IMR-90 (cell line): Measurements from ENCODE around the gene MED13. TPM values are rescaled to one million over a fixed set of nuclear protein-coding genes. Genes with fewer than 3 reads are reported as not detected.

ENCODE experiments used
- ATAC-seq: fragments of 200-7000 bp; cut with Tn5 transposase; 2 replicates; pipeline ENCODE4 v1.9.1; 2020; ENCODE audit warnings: low read depth, mild to moderate bottlenecking, moderate library complexity
- BruUV-seq: library from RNA; stranded (reverse); fragments of 400-500 nt; replicated peaks from 2 replicates; lab custom pipeline; 2021; lab: Mats Ljungman, UMichigan
- CTCF ChIA-PET: fragments of 300-600 bp; formaldehyde crosslinking; extraction: SDS; loops from one replicate; lab custom pipeline; 2021; ENCODE audit warnings: antibody characterized with exemption; lab: Yijun Ruan, JAX
- POLR2A ChIA-PET: fragments of 300-600 bp; sonication (Branson Sonifier 250); formaldehyde crosslinking; loops from one replicate; lab custom pipeline; 2022; ENCODE audit warnings: antibody characterized with exemption; ENCODE audit not compliant: unreplicated experiment; lab: Charles Lee
- DNase-seq: peaks from one replicate; pipeline ENCODE4 v3.0.0; 2013
- H2AFZ ChIP-seq: replicated peaks from 2 replicates; pipeline ENCODE3; 2013; ENCODE audit warnings: low read length, mild to moderate bottlenecking; ENCODE audit not compliant: poor library complexity
- H2AK5ac ChIP-seq: 2 replicates; pipeline ENCODE4 v1.6.1; 2013; ENCODE audit warnings: low read depth, low read length, inconsistent platforms
- H2AK9ac ChIP-seq: replicated peaks from 2 replicates; pipeline ENCODE3; 2013; ENCODE audit warnings: mild to moderate bottlenecking, low read depth, low read length, moderate library complexity; ENCODE audit not compliant: poor library complexity
- H2BK120ac ChIP-seq: 2 replicates; pipeline ENCODE4 v1.6.1; 2013; ENCODE audit warnings: low read depth, low read length, inconsistent platforms
- H2BK15ac ChIP-seq: 3 replicates; pipeline ENCODE4 v1.6.1; 2013; ENCODE audit warnings: low read depth, low read length, inconsistent platforms
- H2BK20ac ChIP-seq: 2 replicates; pipeline ENCODE4 v1.6.1; 2013; ENCODE audit warnings: low read depth, mild to moderate bottlenecking, inconsistent platforms, low read length, moderate library complexity
- H2BK5ac ChIP-seq: 2 replicates; pipeline ENCODE4 v1.6.1; 2013; ENCODE audit warnings: mild to moderate bottlenecking, low read depth, low read length, inconsistent platforms; ENCODE audit not compliant: poor library complexity, severe bottlenecking
- H3K14ac ChIP-seq: replicated peaks from 2 replicates; pipeline ENCODE4 v1.6.1; 2013; ENCODE audit warnings: low read depth, low read length, inconsistent platforms
- H3K18ac ChIP-seq: 2 replicates; pipeline ENCODE4 v1.6.1; 2013; ENCODE audit warnings: low read depth, low read length, control low read depth
- H3K23ac ChIP-seq: 2 replicates; pipeline ENCODE4 v1.6.1; 2013; ENCODE audit warnings: low read depth, low read length, inconsistent platforms
- H3K27ac ChIP-seq: 2 replicates; pipeline ENCODE4 v1.5.1; 2013; ENCODE audit warnings: mild to moderate bottlenecking, control low read depth, low read length; ENCODE audit not compliant: insufficient read depth
- H3K27me3 ChIP-seq: 2 replicates; pipeline ENCODE4 v1.6.1; 2013; ENCODE audit warnings: low read length; ENCODE audit not compliant: control insufficient read depth, insufficient read depth
- H3K36me3 ChIP-seq: 2 replicates; pipeline ENCODE4 v1.6.1; 2013; ENCODE audit warnings: low read length, mixed read lengths; ENCODE audit not compliant: control insufficient read depth, insufficient read depth
- H3K4ac ChIP-seq: 2 replicates; pipeline ENCODE4 v1.6.1; 2013; ENCODE audit warnings: low read depth, low read length, inconsistent platforms
- H3K4me1 ChIP-seq: 2 replicates; pipeline ENCODE4 v1.6.1; 2013; ENCODE audit warnings: low read length, mixed read lengths; ENCODE audit not compliant: control insufficient read depth, insufficient read depth
- H3K4me2 ChIP-seq: 2 replicates; pipeline ENCODE4 v1.6.1; 2013; ENCODE audit warnings: low read depth, mild to moderate bottlenecking, control low read depth, low read length, moderate library complexity
- H3K4me3 ChIP-seq: 2 replicates; pipeline ENCODE4 v1.5.1; 2013; ENCODE audit warnings: low read depth, mild to moderate bottlenecking, control low read depth, low read length, moderate library complexity; ENCODE audit not compliant: insufficient read depth
- H3K56ac ChIP-seq: 2 replicates; pipeline ENCODE4 v1.6.1; 2013; ENCODE audit warnings: low read length, inconsistent platforms; ENCODE audit not compliant: insufficient read depth; ENCODE audit errors: extremely low read depth
- H3K79me1 ChIP-seq, 2 experiments: 2 replicates each; pipeline ENCODE4 v1.6.1; 2013; ENCODE audit warnings: low read length in 2 of 2, inconsistent platforms in 1 of 2, low read depth in 1 of 2
- H3K9ac ChIP-seq: 2 replicates; pipeline ENCODE4 v1.6.1; 2013; ENCODE audit warnings: low read depth, low read length, control low read depth
- H3K9me1 ChIP-seq: 2 replicates; pipeline ENCODE4 v1.6.1; 2013; ENCODE audit warnings: low read length, inconsistent platforms; ENCODE audit not compliant: insufficient read depth
- H3K9me3 ChIP-seq: 2 replicates; pipeline ENCODE4 v1.6.1; 2013; ENCODE audit warnings: low read length; ENCODE audit not compliant: control insufficient read depth, insufficient read depth
- H4K20me1 ChIP-seq: 2 replicates; pipeline ENCODE4 v1.6.1; 2013; ENCODE audit warnings: low read length, inconsistent platforms; ENCODE audit not compliant: insufficient read depth
- H4K5ac ChIP-seq: 2 replicates; pipeline ENCODE4 v1.6.1; 2013; ENCODE audit warnings: mild to moderate bottlenecking, low read depth, low read length, control low read depth
- H4K8ac ChIP-seq, 2 experiments: 2 replicates each; pipeline ENCODE4 v1.6.1; 2013; ENCODE audit warnings: low read depth in 2 of 2, low read length in 2 of 2, control low read depth in 1 of 2, inconsistent platforms in 1 of 2
- H4K91ac ChIP-seq: 2 replicates; pipeline ENCODE4 v1.6.1; 2013; ENCODE audit warnings: low read depth, low read length, inconsistent platforms; ENCODE audit not compliant: insufficient read depth
- RCOR1 ChIP-seq: IDR thresholded peaks from 2 replicates; pipeline ENCODE4 v1.6.1; 2012; ENCODE audit warnings: mild to moderate bottlenecking, low read length, improper control_type of control experiment; ENCODE audit not compliant: insufficient replicate concordance
- WGBS, 2 experiments: methylation state at CpG; one replicate each; pipeline versions ENCODE4 v1.1.5 to v1.1.7; 2013; ENCODE audit warnings: missing lambda C conversion rate in 2 of 2; ENCODE audit not compliant: insufficient read length in 1 of 2; ENCODE audit errors: extremely low coverage in 2 of 2; 5-methylcytosine and 5-hydroxymethylcytosine counted together
- dilution Hi-C: fragments of 300-500 bp; cut with HindIII; formaldehyde crosslinking; loops from one replicate; pipeline ENCODE4 v1.14.3; 2018; ENCODE audit warnings: low sequenced_read_pairs; ENCODE audit not compliant: unreplicated experiment
- in situ Hi-C: fragments of 300-500 bp; cut with MboI; formaldehyde crosslinking; loops from 3 replicates; pipeline ENCODE4 v1.14.3; 2019; ENCODE audit warnings: low sequenced_read_pairs, inconsistent platforms, mixed read lengths
- intact Hi-C: fragments of 100-400 bp; cut with micrococcal nuclease; formaldehyde crosslinking; loops from 2 replicates; pipeline ENCODE4 v1.10.0; 2022
- polyA plus RNA-seq, 3 experiments: library from polyadenylated mRNA; depleted of rRNA; stranded (reverse); fragments of >200 nt; gene quantifications; 2 replicates each; pipeline ENCODE4 v1.2.3, GENCODE V29; 2012; ENCODE audit warnings: low replicate concordance in 1 of 3
- total RNA-seq: library from RNA; depleted of rRNA; stranded (reverse); fragments of >200 nt; gene quantifications from 2 replicates; pipeline ENCODE4 v1.2.3, GENCODE V29; 2012

Gene MED13
- total and polyA plus RNA-seq, 2 of the 4 experiments (the other 2 are of a cell fraction), result 9.7 to 67.2 TPM

- no peak for DNase-seq
- H2AK9ac ChIP-seq, result no peak overlapping the region
- H3K9me3 ChIP-seq, result no peaks in the 10 kb centered on the region
- no peak overlapping the region for H3K56ac ChIP-seq
- H4K5ac ChIP-seq, result no peak overlapping the region
- H2BK5ac ChIP-seq, result no peak overlapping the region
- POLR2A ChIA-PET, result no interaction called here
- WGBS, 2 experiments, result 73% methylated on average over 4 of the region's 7 CpGs; no CpG with 5 or more reads in 1 of the 2 experiments
- no peak overlapping the region for H2BK15ac ChIP-seq
- no peaks in the 10 kb centered on the region for H3K27me3 ChIP-seq
- no peak overlapping the region for H3K27ac ChIP-seq
- TF ChIP-seq RCOR1, result no peak
- intact Hi-C loops (loop anchor here (5.0 kb wide), 2 partner anchors 430 to 655 kb away; no protein-coding TSS in a partner anchor), dilution Hi-C loops (no loop called here), in situ Hi-C loops (loop anchor here (25.0 kb wide), 1 partner anchor 430 kb away; no protein-coding TSS in a partner anchor)
- no peak overlapping the region for H4K91ac ChIP-seq
- no peak overlapping the region for H3K4me3 ChIP-seq
- ATAC-seq, result no peak
- no TSS peak for BruUV-seq
- CTCF ChIA-PET, result no interaction called here
- no peaks in the 10 kb centered on the region for H3K36me3 ChIP-seq
- H3K79me1 ChIP-seq, result peaks cover 0 to 13% of the 10 kb centered on the region in 2 experiments; a peak in 2 of 4 replicates
- no peak overlapping the region for H3K18ac ChIP-seq
- H3K9me1 ChIP-seq, result no peaks in the 10 kb centered on the region
- no peak overlapping the region for H3K9ac ChIP-seq
- H3K4me2 ChIP-seq, result no peak overlapping the region
- no peak overlapping the region for H3K4ac ChIP-seq
- H3K14ac ChIP-seq, result no peak overlapping the region
- H4K8ac ChIP-seq, result no peak overlapping the region
- no peak overlapping the region for H3K23ac ChIP-seq
- H3K4me1 ChIP-seq, result peaks cover 2% of the 10 kb centered on the region; the same call in 1 of the 2 replicates
- H2BK120ac ChIP-seq, result no peak overlapping the region
- H2AFZ ChIP-seq, result no peak overlapping the region
- H4K20me1 ChIP-seq, result peaks cover 25% of the 10 kb centered on the region
- H2AK5ac ChIP-seq, result no peak overlapping the region
- H2BK20ac ChIP-seq, result no peak overlapping the region
These were observed 2.4 kb upstream of the MED13 start for GRCh38 chr17:62067165-62068145.
